HEK293T (cell line): ENCODE data around the gene SV2B.

Experiments used
- ARNT ChIP-seq: fragments of 450-650 bp; IDR thresholded peaks from 2 replicates; pipeline ENCODE4 v1.6.1; 2017; ENCODE audit warnings: mild to moderate bottlenecking
- BHLHE40 ChIP-seq: fragments of 450-650 bp; IDR thresholded peaks from 2 replicates; pipeline ENCODE4 v1.6.1; 2016; ENCODE audit warnings: mild to moderate bottlenecking, moderate library complexity, borderline replicate concordance
- ELF4 ChIP-seq: fragments of 450-650 bp; IDR thresholded peaks from 2 replicates; pipeline ENCODE4 v1.6.1; 2017; ENCODE audit warnings: antibody characterized with exemption
- FOXA1 ChIP-seq: fragments of 450-650 bp; IDR thresholded peaks from 2 replicates; pipeline ENCODE4 v1.6.1; 2016; ENCODE audit warnings: mild to moderate bottlenecking
- FOXK2 ChIP-seq: fragments of 450-650 bp; IDR thresholded peaks from 2 replicates; pipeline ENCODE4 v1.6.1; 2016; ENCODE audit warnings: mild to moderate bottlenecking
- FOXM1 ChIP-seq: fragments of 450-650 bp; IDR thresholded peaks from 2 replicates; pipeline ENCODE4 v1.6.1; 2017; ENCODE audit warnings: mild to moderate bottlenecking, borderline replicate concordance
- HDGF ChIP-seq: fragments of 450-650 bp; IDR thresholded peaks from 2 replicates; pipeline ENCODE4 v1.6.1; 2017; ENCODE audit warnings: antibody characterized with exemption, borderline replicate concordance
- L3MBTL2 ChIP-seq: fragments of 450-650 bp; conservative IDR thresholded peaks from 2 replicates; pipeline ENCODE4 v1.6.1; 2016; ENCODE audit warnings: mild to moderate bottlenecking
- LEF1 ChIP-seq: fragments of 450-650 bp; IDR thresholded peaks from 2 replicates; pipeline ENCODE4 v1.6.1; 2017; ENCODE audit warnings: mild to moderate bottlenecking, borderline replicate concordance
- NFRKB ChIP-seq: fragments of 450-650 bp; IDR thresholded peaks from 2 replicates; pipeline ENCODE4 v1.6.1; 2016; ENCODE audit warnings: mild to moderate bottlenecking, moderate library complexity
- SP1 ChIP-seq: fragments of 450-650 bp; IDR thresholded peaks from 2 replicates; pipeline ENCODE4 v1.6.1; 2017
- SUZ12 ChIP-seq: fragments of 450-650 bp; IDR thresholded peaks from 2 replicates; pipeline ENCODE4 v1.6.1; 2016; ENCODE audit warnings: mild to moderate bottlenecking
- TARDBP ChIP-seq: fragments of 450-650 bp; IDR thresholded peaks from 2 replicates; pipeline ENCODE4 v1.6.1; 2016

DNA sequence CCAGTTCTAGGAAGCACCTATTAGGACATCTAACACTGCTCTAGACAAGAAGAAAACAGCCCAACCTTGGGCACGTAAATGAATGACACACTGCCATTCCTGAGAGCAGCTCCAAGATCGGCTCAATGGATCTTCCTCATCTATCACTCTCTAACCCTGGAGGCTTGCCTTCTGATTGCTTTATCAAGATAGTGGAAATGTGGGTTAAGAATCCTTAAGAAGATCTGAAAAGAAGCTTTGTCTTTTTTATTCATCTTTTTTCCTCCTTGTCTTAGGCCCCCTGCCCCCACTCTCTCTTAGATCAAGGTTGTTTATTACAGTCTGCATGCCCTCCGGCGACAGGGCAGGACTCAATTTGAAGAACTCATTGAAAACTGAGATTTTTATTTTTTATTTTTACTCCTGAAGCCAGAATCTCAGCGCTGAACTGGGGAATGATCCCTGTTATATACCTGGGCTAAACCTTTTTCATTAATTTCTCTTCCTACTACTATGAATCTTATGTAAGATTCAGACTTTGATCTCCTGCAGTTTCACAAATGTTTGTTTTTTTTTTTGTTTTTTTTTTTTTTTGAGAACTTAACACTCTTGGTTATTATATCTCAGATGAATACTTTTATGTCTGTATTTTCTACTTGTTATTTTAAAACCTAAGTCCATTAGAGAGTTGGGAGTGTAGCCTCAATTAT, 219.5 kb downstream of the SV2B start:
- TF ChIP-seq FOXA1 (no peak), FOXM1 (no peak), TARDBP (no peak), SP1 (no peak), SUZ12 (no peak), FOXK2 (no peak), HDGF (no peak), LEF1 (no peak), L3MBTL2 (no peak), ELF4 (no peak), ARNT (no peak), NFRKB (no peak), BHLHE40 (no peak)
